GM10266 (cell line): Measurements from ENCODE around the gene KDM2B.
"Not testable (repeated sequence)": the region's sequence is repeated elsewhere in the genome, so short reads cannot be mapped to it uniquely, and the experiment has no call there.

Experiments used
- DNase-seq: peaks from one replicate; pipeline ENCODE4 v3.0.0; 2012; ENCODE audit errors: extremely low spot score
- CTCF ChIP-seq: IDR thresholded peaks from 2 replicates; pipeline ENCODE4 v1.5.1; 2012; ENCODE audit warnings: mild to moderate bottlenecking, low read depth; ENCODE audit not compliant: control insufficient read depth, insufficient read depth; ENCODE audit errors: missing control alignments

The KDM2B gene

GRCh38 chr12:121602766-121603165 is 21.9 kb upstream of the KDM2B start:
- no peak for DNase-seq
- TF ChIP-seq CTCF, result no peak

GRCh38 chr12:121600702-121601336 is 20.0 kb upstream of the KDM2B start:
- no peak for DNase-seq
- TF ChIP-seq CTCF, result no peak

- no peak for TF ChIP-seq CTCF
- DNase-seq, result no peak
These were observed 15.7 kb upstream of the KDM2B start for GRCh38 chr12:121596526-121596925.

- DNase-seq, result peak; percentile 1
These were observed 14.7 kb upstream of the KDM2B start for GRCh38 chr12:121595520-121595919.

GRCh38 chr12:121592320-121592719 is 11.5 kb upstream of the KDM2B start:
- TF ChIP-seq CTCF, result no peak
- peak; percentile 1 for DNase-seq

More at GRCh38 chr12:121595520-121595919, 14.7 kb upstream of the KDM2B start:
- no peak for TF ChIP-seq CTCF

GRCh38 chr12:121590476-121591143 is 9.8 kb upstream of the KDM2B start:
- no peak for TF ChIP-seq CTCF

GRCh38 chr12:121584885-121585284 is 4.1 kb upstream of the KDM2B start:
- not testable (repeated sequence) for DNase-seq

More at GRCh38 chr12:121590476-121591143, 9.8 kb upstream of the KDM2B start:
- peak; percentile 79 for DNase-seq

- DNase-seq, result not testable (repeated sequence)
These were observed 2.5 kb upstream of the KDM2B start for GRCh38 chr12:121583334-121583661.
